Neural progenitor cell (in vitro differentiated cells): ENCODE results near the gene EGFR. TPM values are rescaled to one million over a fixed set of nuclear protein-coding genes. Genes with fewer than 3 reads are reported as not detected.

Source experiments
- DNase-seq: peaks from one replicate; pipeline ENCODE4 v3.0.0-alpha.2; 2016; ENCODE audit warnings: low spot score
- H2AFZ ChIP-seq: fragments of 200-600 bp; sonication (generic); replicated peaks from 2 replicates; pipeline ENCODE4 v1.6.1; 2016; ENCODE audit warnings: antibody characterized with exemption
- H3F3A ChIP-seq: fragments of 200-600 bp; sonication (generic); 2 replicates; pipeline ENCODE4 v1.6.1; 2016; ENCODE audit warnings: antibody characterized with exemption, low read depth
- H3K27ac ChIP-seq: fragments of 200-600 bp; sonication (generic); 2 replicates; pipeline ENCODE4 v1.5.1; 2016; ENCODE audit warnings: mild to moderate bottlenecking
- H3K27me3 ChIP-seq: fragments of 200-600 bp; sonication (generic); 2 replicates; pipeline ENCODE4 v1.6.1; 2016; ENCODE audit warnings: mild to moderate bottlenecking, moderate library complexity
- H3K36me3 ChIP-seq: fragments of 200-600 bp; sonication (generic); 2 replicates; pipeline ENCODE4 v1.5.1; 2016
- H3K4me1 ChIP-seq: fragments of 200-600 bp; sonication (generic); 2 replicates; pipeline ENCODE4 v1.6.1; 2016; ENCODE audit warnings: mixed run types
- H3K4me2 ChIP-seq: fragments of 200-600 bp; sonication (generic); 2 replicates; pipeline ENCODE4 v1.6.1; 2016
- H3K4me3 ChIP-seq: fragments of 200-600 bp; sonication (generic); 2 replicates; pipeline ENCODE4 v1.5.1; 2016
- H3K79me2 ChIP-seq: fragments of 200-600 bp; sonication (generic); 2 replicates; pipeline ENCODE4 v1.6.1; 2016; ENCODE audit warnings: low read depth
- H3K9ac ChIP-seq: fragments of 200-600 bp; sonication (generic); 2 replicates; pipeline ENCODE4 v1.6.1; 2016
- H3K9me3 ChIP-seq: fragments of 200-600 bp; sonication (generic); 2 replicates; pipeline ENCODE4 v1.5.1; 2016; ENCODE audit warnings: low read depth
- H4K20me1 ChIP-seq: fragments of 200-600 bp; sonication (generic); 2 replicates; pipeline ENCODE4 v1.6.1; 2016; ENCODE audit warnings: low read depth
- H3K27ac Mint-ChIP-seq: 3 replicates; pipeline ENCODE4 v1.8.0; 2021; ENCODE audit warnings: mixed read lengths
- H3K27me3 Mint-ChIP-seq: 2 replicates; pipeline ENCODE4 v1.8.0; 2022; ENCODE audit warnings: low read depth, mild to moderate bottlenecking, inconsistent platforms, moderate library complexity, mixed read lengths; ENCODE audit not compliant: insufficient read depth
- H3K36me3 Mint-ChIP-seq: 3 replicates; pipeline ENCODE4 v1.8.0; 2021; ENCODE audit warnings: mixed read lengths
- H3K4me1 Mint-ChIP-seq: 3 replicates; pipeline ENCODE4 v1.8.0; 2021; ENCODE audit warnings: mixed read lengths
- H3K4me3 Mint-ChIP-seq: 3 replicates; pipeline ENCODE4 v1.8.0; 2021; ENCODE audit warnings: mild to moderate bottlenecking, moderate library complexity, mixed read lengths
- H3K9me3 Mint-ChIP-seq: 3 replicates; pipeline ENCODE4 v1.8.0; 2020; ENCODE audit warnings: mixed read lengths
- CTCF ChIP-seq: fragments of 200-600 bp; sonication (generic); IDR thresholded peaks from 2 replicates; pipeline ENCODE4 v1.5.1; 2017; ENCODE audit warnings: antibody characterized with exemption, mild to moderate bottlenecking
- EZH2 ChIP-seq: fragments of 200-600 bp; sonication (generic); IDR thresholded peaks from 2 replicates; pipeline ENCODE4 v1.6.1; 2017; ENCODE audit warnings: antibody characterized with exemption, mild to moderate bottlenecking, moderate library complexity
- EZH2phosphoT487 ChIP-seq: fragments of 200-600 bp; sonication (generic); IDR thresholded peaks from 2 replicates; pipeline ENCODE4 v1.6.1; 2017; ENCODE audit warnings: antibody characterized with exemption
- total RNA-seq: library from RNA; depleted of rRNA; stranded (reverse); fragments of >200 nt; gene quantifications from 2 replicates; pipeline ENCODE4 v1.2.3, GENCODE V29; 2015; ENCODE audit warnings: low replicate concordance

The EGFR gene
- total RNA-seq, 1 donor from 2014 or later: 4.6 TPM

- no peaks in the 10 kb centered on the region for H3K36me3 Mint-ChIP-seq
- H2AFZ ChIP-seq: no peak overlapping the region
- H3K27me3 Mint-ChIP-seq: no peaks in the 10 kb centered on the region
- TF ChIP-seq EZH2phosphoT487: no peak
- TF ChIP-seq CTCF: no peak
- TF ChIP-seq EZH2: no peak
- no peak for DNase-seq
- H3K4me3 Mint-ChIP-seq: no peak overlapping the region
- H3K4me1 ChIP-seq: no peaks in the 10 kb centered on the region
- no peak overlapping the region for H3K4me2 ChIP-seq
- H3K27me3 ChIP-seq: no peaks in the 10 kb centered on the region
- no peaks in the 10 kb centered on the region for H3K36me3 ChIP-seq
- H3K27ac ChIP-seq: no peak overlapping the region
- H3K79me2 ChIP-seq: no peaks in the 10 kb centered on the region
- no peak overlapping the region for H3K9ac ChIP-seq
- no peaks in the 10 kb centered on the region for H3K9me3 Mint-ChIP-seq
- H3K27ac Mint-ChIP-seq: no peak overlapping the region
- no peaks in the 10 kb centered on the region for H3F3A ChIP-seq
- no peaks in the 10 kb centered on the region for H3K9me3 ChIP-seq
- H4K20me1 ChIP-seq: no peaks in the 10 kb centered on the region
- H3K4me3 ChIP-seq: no peak overlapping the region
- no peaks in the 10 kb centered on the region for H3K4me1 Mint-ChIP-seq
Measured at GRCh38 chr7:54989453-54990225, 29.2 kb upstream of the EGFR start.

GRCh38 chr7:54991341-54991740 is 27.5 kb upstream of the EGFR start:
- no peaks in the 10 kb centered on the region for H3F3A ChIP-seq
- H3K36me3 ChIP-seq: no peaks in the 10 kb centered on the region
- H3K9ac ChIP-seq: no peak overlapping the region
- TF ChIP-seq EZH2: no peak
- TF ChIP-seq EZH2phosphoT487: no peak
- TF ChIP-seq CTCF: no peak
- H3K79me2 ChIP-seq: no peaks in the 10 kb centered on the region
- Mint-ChIP-seq H3K27me3 (no peaks in the 10 kb centered on the region), H3K4me3 (no peak overlapping the region), H3K4me1 (no peaks in the 10 kb centered on the region), H3K36me3 (no peaks in the 10 kb centered on the region), H3K9me3 (no peaks in the 10 kb centered on the region), H3K27ac (no peak overlapping the region)
- H3K9me3 ChIP-seq: no peaks in the 10 kb centered on the region
- DNase-seq: no peak
- H3K4me1 ChIP-seq: no peaks in the 10 kb centered on the region
- H2AFZ ChIP-seq: no peak overlapping the region
- H3K4me2 ChIP-seq: no peak overlapping the region
- no peak overlapping the region for H3K4me3 ChIP-seq
- H3K27me3 ChIP-seq: no peaks in the 10 kb centered on the region
- no peak overlapping the region for H3K27ac ChIP-seq
- H4K20me1 ChIP-seq: no peaks in the 10 kb centered on the region

GRCh38 chr7:54992871-54993475 is 25.8 kb upstream of the EGFR start:
- H3K4me2 ChIP-seq: no peak overlapping the region
- H3K79me2 ChIP-seq: no peaks in the 10 kb centered on the region
- H3K27me3 Mint-ChIP-seq: no peaks in the 10 kb centered on the region
- H4K20me1 ChIP-seq: no peaks in the 10 kb centered on the region
- H3K9ac ChIP-seq: no peak overlapping the region
- no peak overlapping the region for H3K27ac ChIP-seq
- H3K27ac Mint-ChIP-seq: no peak overlapping the region
- no peak overlapping the region for H2AFZ ChIP-seq
- no peaks in the 10 kb centered on the region for H3K4me1 ChIP-seq
- no peaks in the 10 kb centered on the region for H3F3A ChIP-seq
- no peaks in the 10 kb centered on the region for H3K36me3 Mint-ChIP-seq
- H3K4me3 Mint-ChIP-seq: no peak overlapping the region
- H3K9me3 ChIP-seq: no peaks in the 10 kb centered on the region
- TF ChIP-seq CTCF (no peak), EZH2 (no peak), EZH2phosphoT487 (no peak)
- H3K4me1 Mint-ChIP-seq: no peaks in the 10 kb centered on the region
- DNase-seq: no peak
- H3K36me3 ChIP-seq: no peaks in the 10 kb centered on the region
- no peaks in the 10 kb centered on the region for H3K27me3 ChIP-seq
- no peaks in the 10 kb centered on the region for H3K9me3 Mint-ChIP-seq
- no peak overlapping the region for H3K4me3 ChIP-seq
